Keratinocyte (primary cell): ENCODE measurements around the gene SLC17A5. TPM values are rescaled to one million over a fixed set of nuclear protein-coding genes. Genes with fewer than 3 reads are reported as not detected.

Source experiments
- DNase-seq: peaks from one replicate; pipeline ENCODE4 v3.0.0-alpha.2; 2011; ENCODE audit warnings: low read depth, missing footprints, low spot score
- FAIRE-seq: peaks from 2 replicates; lab custom pipeline; 2011; peaks lifted over from hg19 to GRCh38; lab: Jason Lieb, UNC
- H2AFZ ChIP-seq: 2 replicates; pipeline ENCODE4 v1.6.0; 2012; ENCODE audit warnings: low read length, control low read depth, inconsistent platforms; ENCODE audit not compliant: control insufficient read depth
- H3K27ac ChIP-seq: 2 replicates; pipeline ENCODE4 v1.5.1; 2011; ENCODE audit warnings: low read length; ENCODE audit not compliant: control insufficient read depth, insufficient read depth
- H3K27me3 ChIP-seq: 3 replicates; pipeline ENCODE4 v1.6.0; 2011; ENCODE audit warnings: low read length; ENCODE audit not compliant: control insufficient read depth, insufficient read depth; ENCODE audit errors: extremely low read depth
- H3K36me3 ChIP-seq, 2 experiments: 2 replicates in 1 of 2; 3 replicates in 1 of 2; pipeline ENCODE4 v1.5.1; 2011; ENCODE audit warnings: low read length in 2 of 2, mild to moderate bottlenecking in 1 of 2; ENCODE audit not compliant: control insufficient read depth in 2 of 2, insufficient read depth in 2 of 2; ENCODE audit errors: extremely low read depth in 1 of 2
- H3K4me1 ChIP-seq: 3 replicates; pipeline ENCODE4 v1.5.1; 2011; ENCODE audit warnings: low read length; ENCODE audit not compliant: control insufficient read depth, insufficient read depth; ENCODE audit errors: extremely low read depth
- H3K4me2 ChIP-seq: 3 replicates; pipeline ENCODE4 v1.6.0; 2011; ENCODE audit warnings: low read depth, low read length; ENCODE audit not compliant: control insufficient read depth, insufficient read depth; ENCODE audit errors: extremely low read depth
- H3K4me3 ChIP-seq, 3 experiments: fragments of 200-600 bp in 1 of 3; sonication (generic) in 1 of 3; 2 replicates in 2 of 3; 3 replicates in 1 of 3; pipeline ENCODE4 v1.5.1; 2011 to 2016; ENCODE audit warnings: low read length in 3 of 3, mild to moderate bottlenecking in 3 of 3, control low read depth in 2 of 3, inconsistent platforms in 1 of 3, low read depth in 1 of 3, mixed read lengths in 1 of 3, mixed run types in 1 of 3, moderate library complexity in 1 of 3; ENCODE audit not compliant: control insufficient read depth in 2 of 3, insufficient read depth in 2 of 3; ENCODE audit errors: extremely low read depth in 1 of 3
- H3K79me2 ChIP-seq: 2 replicates; pipeline ENCODE4 v1.6.0; 2012; ENCODE audit warnings: low read length; ENCODE audit not compliant: control insufficient read depth, insufficient read depth
- H3K9ac ChIP-seq: 3 replicates; pipeline ENCODE4 v1.6.0; 2011; ENCODE audit warnings: low read length; ENCODE audit not compliant: control insufficient read depth, insufficient read depth; ENCODE audit errors: extremely low read depth
- H3K9me1 ChIP-seq: 3 replicates; pipeline ENCODE4 v1.6.0; 2011; ENCODE audit warnings: low read length; ENCODE audit not compliant: control insufficient read depth, insufficient read depth; ENCODE audit errors: extremely low read depth
- H3K9me3 ChIP-seq: 2 replicates; pipeline ENCODE4 v1.5.1; 2012; ENCODE audit warnings: low read depth, low read length; ENCODE audit not compliant: control insufficient read depth
- H4K20me1 ChIP-seq: 3 replicates; pipeline ENCODE4 v1.6.0; 2011; ENCODE audit warnings: low read length; ENCODE audit not compliant: control insufficient read depth, insufficient read depth; ENCODE audit errors: extremely low read depth
- EZH2 ChIP-seq: IDR thresholded peaks from one replicate; pipeline ENCODE4 v1.6.1; 2012; ENCODE audit warnings: inconsistent platforms, mild to moderate bottlenecking, low read length, moderate library complexity
- dilution Hi-C: fragments of 300-500 bp; cut with MboI; formaldehyde crosslinking; loops from one replicate; pipeline ENCODE4 v1.7.0; 2020; ENCODE audit warnings: low sequenced_read_pairs; ENCODE audit not compliant: extremely low pct_ligation_motif_present
- polyA plus RNA-seq, 5 experiments: library from polyadenylated mRNA; depleted of rRNA in 3 of 5; stranded (reverse) in 3 of 5; stranded (forward) in 1 of 5; unstranded in 1 of 5; fragments of >200 nt; gene quantifications; 1 replicate in 1 of 5; 2 replicates in 3 of 5; 3 replicates in 1 of 5; pipeline versions ENCODE4 v1.2.1 to v1.2.3, GENCODE V29; 2011 to 2012; ENCODE audit warnings: missing spikeins in 2 of 5, low read depth in 1 of 5, low replicate concordance in 1 of 5
- TF ChIP-seq, protein P1 (sequence below), 3 experiments: IDR thresholded peaks in 1 of 3; conservative IDR thresholded peaks in 1 of 3; optimal IDR thresholded peaks in 1 of 3; 2 replicates in 2 of 3; 3 replicates in 1 of 3; pipeline versions ENCODE3 to v1.5.1; 2011; ENCODE audit warnings: low read length in 3 of 3, mild to moderate bottlenecking in 3 of 3, moderate library complexity in 2 of 3, control low read depth in 1 of 3, inconsistent platforms in 1 of 3; ENCODE audit not compliant: insufficient read depth in 2 of 3; ENCODE audit errors: extremely low read depth in 1 of 3

The SLC17A5 gene
- polyA plus RNA-seq, 1 donor (not counting 4 experiments of a cell fraction or from before 2014, with no cell fraction given) = 8.7 TPM

DNA sequence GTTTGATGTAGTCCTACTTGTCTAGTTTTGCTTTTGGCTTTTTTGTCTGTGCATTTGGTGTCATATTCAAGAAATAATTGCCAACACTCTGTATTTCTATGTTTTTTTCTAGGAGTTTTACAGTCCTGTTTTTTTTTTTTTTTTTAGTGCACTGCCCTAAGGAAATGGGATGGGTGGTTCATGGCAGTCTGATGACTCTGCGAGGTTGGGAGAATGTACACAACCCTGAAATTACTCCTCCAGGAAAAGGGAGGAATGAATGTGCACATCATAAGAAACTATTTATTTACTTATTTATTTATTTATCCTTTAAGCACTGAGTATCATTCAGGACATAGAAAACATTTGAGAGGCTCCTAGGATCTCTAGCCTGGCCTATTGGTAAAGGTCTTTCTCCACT lies 15.2 kb upstream of the SLC17A5 start:
- FAIRE-seq (no peak), DNase-seq (no peak)
- Histone ChIP-seq H2AFZ (no peak overlapping the region), H3K4me2 (no peak overlapping the region), H3K36me3 (no peaks in the 10 kb centered on the region), H3K4me3 (no peak overlapping the region), H3K9ac (no peak overlapping the region), H3K79me2 (no peaks in the 10 kb centered on the region), H3K27me3 (no peaks in the 10 kb centered on the region), H3K27ac (no peak overlapping the region), H3K9me1 (no peaks in the 10 kb centered on the region), H4K20me1 (no peaks in the 10 kb centered on the region), H3K9me3 (no peaks in the 10 kb centered on the region), H3K4me1 (peaks cover 4% of the 10 kb centered on the region)
- TF ChIP-seq, protein P1, sequence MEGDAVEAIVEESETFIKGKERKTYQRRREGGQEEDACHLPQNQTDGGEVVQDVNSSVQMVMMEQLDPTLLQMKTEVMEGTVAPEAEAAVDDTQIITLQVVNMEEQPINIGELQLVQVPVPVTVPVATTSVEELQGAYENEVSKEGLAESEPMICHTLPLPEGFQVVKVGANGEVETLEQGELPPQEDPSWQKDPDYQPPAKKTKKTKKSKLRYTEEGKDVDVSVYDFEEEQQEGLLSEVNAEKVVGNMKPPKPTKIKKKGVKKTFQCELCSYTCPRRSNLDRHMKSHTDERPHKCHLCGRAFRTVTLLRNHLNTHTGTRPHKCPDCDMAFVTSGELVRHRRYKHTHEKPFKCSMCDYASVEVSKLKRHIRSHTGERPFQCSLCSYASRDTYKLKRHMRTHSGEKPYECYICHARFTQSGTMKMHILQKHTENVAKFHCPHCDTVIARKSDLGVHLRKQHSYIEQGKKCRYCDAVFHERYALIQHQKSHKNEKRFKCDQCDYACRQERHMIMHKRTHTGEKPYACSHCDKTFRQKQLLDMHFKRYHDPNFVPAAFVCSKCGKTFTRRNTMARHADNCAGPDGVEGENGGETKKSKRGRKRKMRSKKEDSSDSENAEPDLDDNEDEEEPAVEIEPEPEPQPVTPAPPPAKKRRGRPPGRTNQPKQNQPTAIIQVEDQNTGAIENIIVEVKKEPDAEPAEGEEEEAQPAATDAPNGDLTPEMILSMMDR (optimal IDR thresholded peaks at IDR 0.05 in 1 of 3, IDR thresholded peaks at IDR 0.05 in 1 of 3, conservative IDR thresholded peaks at IDR 0.05 in 1 of 3; ENCODE audit: extremely low read depth in 1 of 3, insufficient read depth in 2 of 3, low read length in 3 of 3) = no peak
- no peak for TF ChIP-seq EZH2
- dilution Hi-C loops = no loop called here

- Histone ChIP-seq H3K9ac (no peak overlapping the region), H3K4me2 (no peak overlapping the region), H3K27me3 (no peaks in the 10 kb centered on the region), H3K36me3 (no peaks in the 10 kb centered on the region), H3K79me2 (no peaks in the 10 kb centered on the region), H2AFZ (no peak overlapping the region), H3K9me3 (no peaks in the 10 kb centered on the region), H3K4me1 (peaks cover 4% of the 10 kb centered on the region), H3K27ac (no peak overlapping the region), H3K4me3 (no peak overlapping the region), H4K20me1 (no peaks in the 10 kb centered on the region), H3K9me1 (no peaks in the 10 kb centered on the region)
- dilution Hi-C loops = no loop called here
- DNase-seq (no peak), FAIRE-seq (peak; percentile 17)
- no peak for TF ChIP-seq EZH2
- TF ChIP-seq, protein P1 (optimal IDR thresholded peaks at IDR 0.05 in 1 of 3, IDR thresholded peaks at IDR 0.05 in 1 of 3, conservative IDR thresholded peaks at IDR 0.05 in 1 of 3; ENCODE audit: extremely low read depth in 1 of 3, insufficient read depth in 2 of 3, low read length in 3 of 3) = no peak
These were observed 14.0 kb upstream of the SLC17A5 start for GRCh38 chr6:73667798-73668197.
